GM19025 (cell line): Measurements from ENCODE around the gene IGSF23.
"Not testable (repeated sequence)": the region's sequence is repeated elsewhere in the genome, so short reads cannot be mapped to it uniquely, and the experiment has no call there.

Experiments
- ATAC-seq: cut with Tn5 transposase; IDR thresholded peaks from one replicate; pipeline ENCODE4 v1.9.1; 2021; ENCODE audit warnings: mild to moderate bottlenecking, low read depth, moderate library complexity; ENCODE audit not compliant: unreplicated experiment

IGSF23 gene

GRCh38 chr19:44683434-44684210 is 70.3 kb downstream of the IGSF23 start:
- ATAC-seq: no peak

GRCh38 chr19:44684396-44684795 is 71.0 kb downstream of the IGSF23 start:
- not testable (repeated sequence) for ATAC-seq

- no peak for ATAC-seq
These were observed 71.8 kb downstream of the IGSF23 start for GRCh38 chr19:44684892-44685863.

- no peak for ATAC-seq
These were observed 72.5 kb downstream of the IGSF23 start for GRCh38 chr19:44685877-44686276.
